HG03175 (cell line): ENCODE measurements around the gene PRRG4.
"Not testable (repeated sequence)": the region's sequence is repeated elsewhere in the genome, so short reads cannot be mapped to it uniquely, and the experiment has no call there.

Experiments used
- ATAC-seq: cut with Tn5 transposase; IDR thresholded peaks from one replicate; pipeline ENCODE4 v1.9.1; 2021; ENCODE audit warnings: mild to moderate bottlenecking, moderate library complexity; ENCODE audit not compliant: unreplicated experiment

Gene PRRG4

DNA sequence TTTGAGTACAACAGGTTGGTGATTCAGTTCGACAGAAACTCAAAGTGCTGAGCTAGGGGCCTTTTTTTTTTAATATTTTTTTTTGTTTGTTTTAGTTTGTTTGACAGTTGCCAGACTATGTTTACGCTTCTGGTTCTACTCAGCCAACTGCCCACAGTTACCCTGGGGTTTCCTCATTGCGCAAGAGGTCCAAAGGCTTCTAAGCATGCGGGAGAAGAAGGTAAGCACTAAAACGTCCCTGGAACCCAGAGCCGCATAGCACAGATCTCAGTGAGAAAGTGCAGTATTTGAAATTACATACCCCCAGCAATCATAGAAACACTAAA, 649 bp downstream of the PRRG4 start:
- ATAC-seq, result peak; percentile 9

DNA sequence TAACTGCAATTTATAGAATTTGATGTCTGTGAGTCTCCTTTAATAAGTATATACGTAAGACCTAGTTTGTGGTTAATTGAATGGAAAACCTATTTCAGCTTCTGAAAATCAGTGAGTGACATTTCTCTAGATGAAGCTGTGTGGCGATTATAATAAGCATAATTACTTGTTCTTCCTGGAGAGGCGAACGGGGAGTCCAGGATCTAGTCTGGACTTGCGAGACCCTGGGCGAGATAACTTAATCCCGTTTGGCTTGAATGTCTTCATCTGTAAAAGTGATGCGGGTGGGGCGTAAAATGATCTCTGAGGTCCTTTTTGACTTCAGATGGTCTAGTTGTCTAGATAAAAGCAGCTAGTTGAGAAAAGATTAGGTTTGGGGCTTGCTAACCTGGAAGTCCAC, 1.1 kb downstream of the PRRG4 start:
- ATAC-seq, result no peak

DNA sequence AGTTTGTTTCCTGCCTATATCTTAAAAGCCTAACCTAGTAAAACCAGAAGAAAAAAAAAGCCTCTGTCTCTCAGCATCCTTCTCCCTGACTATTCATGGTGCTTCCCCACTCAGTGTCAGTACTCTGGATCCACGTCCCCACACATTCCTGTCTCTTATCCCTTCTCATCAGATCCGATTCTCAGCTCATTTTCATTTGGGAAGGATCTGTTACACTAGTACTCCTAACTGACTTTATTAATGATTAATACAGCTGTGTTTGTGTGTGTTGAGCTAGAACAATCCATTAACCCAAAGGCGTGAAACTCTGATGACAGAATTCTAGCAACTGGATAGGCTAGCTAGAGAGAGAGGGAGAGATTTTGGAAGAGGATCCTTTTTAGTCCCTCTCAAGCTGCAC, 1.5 kb downstream of the PRRG4 start:
- no peak for ATAC-seq

DNA sequence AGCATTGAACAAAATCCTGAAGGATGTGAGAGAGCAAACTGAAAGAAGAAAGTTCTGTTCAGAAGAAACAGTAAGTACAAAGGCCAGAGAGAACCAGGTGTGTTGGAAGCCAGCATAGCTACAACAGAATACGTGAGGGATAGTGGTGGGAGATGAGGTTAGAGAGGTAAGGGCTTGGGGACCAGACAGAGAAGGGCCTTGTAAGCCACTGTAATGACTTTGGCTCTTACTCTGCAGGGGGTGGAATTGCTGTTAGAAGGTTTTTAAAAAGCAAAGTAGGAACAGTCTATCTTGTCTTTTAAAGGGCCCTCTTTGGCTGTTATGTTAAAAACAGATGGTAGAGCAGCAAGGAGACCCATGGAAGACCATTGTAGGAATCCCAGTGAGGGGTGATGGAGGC, 4.2 kb downstream of the PRRG4 start:
- ATAC-seq, result no peak

DNA sequence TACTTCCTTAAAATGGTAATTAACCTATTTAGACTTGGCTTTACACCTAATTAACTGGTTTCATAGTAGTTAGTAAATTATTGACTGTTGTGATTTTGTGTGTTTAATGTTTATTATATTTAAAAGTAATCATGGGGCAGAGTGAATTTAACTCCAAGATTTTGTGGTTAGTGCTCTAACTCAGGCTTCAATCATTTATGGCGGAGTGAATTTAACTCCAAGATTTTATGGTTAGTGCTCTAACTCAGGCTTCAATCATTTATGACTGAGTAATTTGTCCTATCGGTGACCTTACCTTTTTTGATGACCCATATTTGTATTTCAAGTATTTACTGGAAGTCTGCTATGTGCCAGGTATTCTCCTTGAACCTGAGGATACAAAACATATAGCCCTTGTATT, 7.2 kb downstream of the PRRG4 start:
- no peak for ATAC-seq

DNA sequence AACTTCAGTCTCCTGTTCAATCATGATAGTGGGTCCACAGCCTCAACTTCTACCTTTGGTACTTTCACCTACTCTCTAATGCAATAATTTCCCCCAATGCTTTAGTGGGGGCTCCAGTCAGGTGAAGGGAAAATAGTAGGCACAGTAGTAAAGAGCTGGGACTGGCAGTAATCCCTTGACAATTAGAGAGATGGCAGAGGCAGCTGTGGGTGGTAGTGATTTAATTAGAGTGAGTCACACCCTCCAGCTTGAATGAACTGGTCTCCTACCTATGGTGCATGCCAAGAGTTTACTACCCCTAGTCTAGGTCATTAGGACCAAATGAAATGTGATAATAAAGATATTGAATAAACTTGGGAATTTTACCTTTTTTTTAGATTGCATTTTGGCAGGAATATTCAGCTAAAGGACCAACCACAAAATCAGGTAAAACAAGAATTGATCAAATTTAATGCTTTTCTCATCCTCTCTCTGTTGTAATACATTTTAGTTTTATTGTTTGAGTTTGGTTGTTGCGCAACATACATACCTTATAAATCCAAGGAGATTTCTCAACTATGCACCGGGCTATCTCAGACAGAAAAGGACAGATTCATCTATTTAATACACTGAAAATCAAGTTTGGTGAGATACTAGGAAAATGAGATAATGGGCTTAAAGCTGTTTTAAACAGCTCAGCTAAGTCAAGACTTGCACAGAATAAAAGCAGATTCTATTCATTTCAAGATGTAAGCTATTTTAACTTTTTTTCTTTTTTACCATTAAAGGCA, 9.0 kb downstream of the PRRG4 start:
- ATAC-seq, result no peak

DNA sequence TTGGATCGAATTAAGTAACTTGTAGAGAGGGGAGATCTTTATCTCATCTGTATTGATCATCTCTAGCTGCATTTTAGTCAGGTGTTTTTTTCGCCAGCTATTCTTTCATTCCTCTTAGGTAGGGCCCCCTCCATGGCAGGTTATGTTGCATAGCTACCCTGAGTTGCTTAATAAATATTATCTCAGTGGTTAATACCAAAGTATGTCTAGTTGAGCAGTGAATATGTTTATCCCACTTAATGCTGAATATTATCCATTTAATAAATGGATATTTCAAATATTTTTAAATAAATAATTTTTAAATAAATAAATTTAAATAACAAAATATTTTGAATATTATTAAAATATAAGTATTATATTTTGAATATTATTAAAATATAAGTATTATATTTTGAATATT, 9.6 kb downstream of the PRRG4 start:
- no peak for ATAC-seq

DNA sequence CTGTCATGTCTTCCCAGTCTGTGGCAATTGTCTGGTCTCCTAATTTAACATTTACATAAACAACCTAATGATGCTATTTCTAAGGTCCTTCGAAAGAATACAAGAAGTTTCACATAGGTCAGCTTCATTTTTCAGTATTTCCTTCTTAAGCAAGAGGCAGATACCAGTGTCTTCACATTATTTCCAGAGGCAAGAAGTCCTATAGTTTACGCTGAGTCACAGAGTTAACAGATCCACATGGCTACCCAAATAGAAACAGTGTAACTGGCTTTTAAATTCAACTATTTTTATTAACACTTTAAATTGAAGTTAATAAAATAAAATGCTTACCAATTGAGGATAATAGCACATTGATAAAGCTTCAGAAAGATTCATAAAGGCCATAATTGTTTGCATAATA, 10.9 kb downstream of the PRRG4 start:
- no peak for ATAC-seq

DNA sequence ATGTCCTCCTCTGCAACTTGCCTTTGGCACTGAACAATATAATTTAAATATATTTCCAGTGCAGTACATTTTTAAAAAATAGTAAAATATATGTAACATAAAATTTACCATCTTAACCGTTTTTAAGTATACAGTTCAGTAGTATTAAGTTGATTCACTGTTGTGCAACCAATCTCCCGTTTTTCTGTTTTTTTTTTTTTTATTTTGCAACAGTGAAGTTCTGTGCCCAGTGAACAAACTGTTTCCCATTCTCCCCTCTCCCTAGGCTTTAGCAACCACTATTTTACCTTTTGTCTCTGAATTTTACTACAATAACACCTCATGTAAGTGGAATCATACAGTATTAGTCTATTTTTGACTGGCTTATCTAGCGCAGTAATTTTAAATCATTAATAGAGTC, 13.8 kb downstream of the PRRG4 start:
- no peak for ATAC-seq

DNA sequence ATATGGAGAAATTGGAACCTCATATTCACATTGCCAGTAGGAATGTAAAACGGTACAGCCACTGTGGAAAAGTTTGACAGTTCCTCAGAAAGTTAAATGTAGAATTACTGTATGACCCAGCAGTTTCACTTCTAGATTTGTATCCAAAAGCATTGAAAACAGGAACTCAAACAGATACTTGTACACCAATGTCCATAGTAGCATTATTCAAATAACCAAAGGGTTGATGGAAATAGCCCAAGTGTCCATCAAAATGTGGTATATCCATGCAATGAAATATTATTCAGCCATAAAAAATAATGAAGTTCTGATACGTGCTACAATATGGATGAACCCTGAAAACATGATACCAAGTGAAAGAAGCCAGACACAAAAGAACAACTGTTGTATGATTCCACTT, 17.8 kb downstream of the PRRG4 start:
- ATAC-seq, result no peak

DNA sequence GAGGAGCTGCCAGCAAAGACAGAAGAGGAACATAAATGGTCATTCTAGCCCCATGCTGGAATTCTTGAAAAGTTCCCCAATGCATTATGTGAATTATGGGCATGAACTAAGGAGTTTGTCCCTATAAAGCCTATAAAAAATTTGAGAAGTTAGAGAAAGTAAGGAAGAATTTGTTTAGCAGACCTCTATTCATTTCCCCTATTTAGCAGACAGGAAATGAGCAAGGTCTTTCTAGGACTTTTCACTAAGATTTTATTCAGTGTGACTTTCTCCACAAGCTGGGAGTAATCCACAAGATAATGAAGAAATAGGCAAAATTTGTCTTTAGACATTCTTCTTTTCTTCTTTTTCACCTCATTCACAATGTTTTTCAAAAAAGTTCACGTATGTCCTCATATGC, 20.0 kb downstream of the PRRG4 start:
- ATAC-seq, result no peak

DNA sequence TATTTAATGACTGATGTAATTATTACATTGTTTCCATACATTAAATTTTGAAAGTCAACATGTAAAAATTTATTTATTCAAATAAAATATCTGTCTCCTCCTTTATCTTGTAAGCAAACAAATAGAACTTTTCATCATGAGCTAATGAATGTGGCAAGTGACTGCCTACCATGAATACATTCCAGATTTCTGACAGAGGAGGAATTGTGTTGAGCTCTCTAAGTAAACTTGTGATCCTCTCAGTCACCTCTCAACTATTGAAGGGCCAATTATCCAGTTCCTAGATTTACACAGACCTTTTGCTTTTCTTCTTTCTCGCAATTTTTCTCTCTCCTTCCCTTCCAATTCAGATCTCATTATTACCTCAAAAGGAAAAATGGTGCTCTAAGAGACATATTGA, 21.5 kb downstream of the PRRG4 start:
- no peak for ATAC-seq

DNA sequence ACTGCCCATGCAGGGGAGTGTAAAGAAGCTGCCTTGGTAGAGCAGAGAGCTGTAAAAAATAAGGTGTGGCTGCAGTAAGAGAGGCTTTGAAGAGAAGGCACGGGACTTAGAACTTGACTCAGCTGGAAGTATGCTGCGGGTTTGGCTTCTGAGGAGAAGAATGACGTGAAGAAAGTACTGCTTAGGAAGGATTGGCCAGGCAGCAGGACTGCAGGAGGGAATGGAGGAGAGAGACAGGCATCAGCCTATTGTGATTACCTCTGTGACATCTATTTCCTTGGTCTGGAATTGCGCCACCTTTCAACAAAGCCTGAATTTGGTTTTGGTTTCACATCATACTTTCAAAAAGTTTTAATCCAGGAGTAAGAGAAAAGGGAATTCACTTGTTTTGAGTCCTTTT, 22.5 kb downstream of the PRRG4 start:
- ATAC-seq, result no peak

DNA sequence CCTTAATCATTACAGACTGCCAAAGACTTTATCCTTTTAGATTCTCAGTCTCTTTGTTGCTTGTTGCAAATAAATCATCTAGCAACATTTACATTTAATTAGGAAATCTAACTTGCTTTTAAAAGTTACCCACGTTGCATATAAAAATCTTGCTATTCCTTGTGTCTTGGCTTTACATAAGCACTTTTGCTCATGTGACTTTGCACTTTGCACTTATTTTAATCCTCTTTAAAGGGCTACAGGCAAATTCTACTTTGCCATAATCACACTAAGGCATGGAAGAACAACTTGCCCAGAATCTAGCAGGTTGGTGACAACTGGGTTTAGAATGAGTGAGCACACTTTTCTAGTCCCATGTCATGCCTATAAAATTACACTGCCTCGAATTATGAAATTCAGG, 25.9 kb downstream of the PRRG4 start:
- no peak for ATAC-seq

DNA sequence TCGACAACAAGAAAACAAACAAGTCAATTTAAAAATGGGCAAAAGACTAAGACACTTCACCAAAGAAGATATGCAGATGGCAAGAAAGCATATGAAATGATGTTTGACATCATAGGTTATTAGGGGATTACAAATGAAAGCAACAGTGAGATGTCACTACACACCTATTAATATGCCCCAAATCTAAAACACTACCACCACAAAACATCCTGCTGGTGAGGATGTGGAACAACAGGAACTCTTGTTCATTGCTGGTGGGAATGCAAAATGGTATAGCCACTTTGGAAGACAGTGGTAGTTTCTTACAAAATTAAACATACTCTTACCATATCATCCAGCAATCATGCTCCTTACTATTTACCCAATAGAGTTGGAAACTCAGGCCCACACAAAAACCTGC, 29.0 kb downstream of the PRRG4 start:
- no peak for ATAC-seq

DNA sequence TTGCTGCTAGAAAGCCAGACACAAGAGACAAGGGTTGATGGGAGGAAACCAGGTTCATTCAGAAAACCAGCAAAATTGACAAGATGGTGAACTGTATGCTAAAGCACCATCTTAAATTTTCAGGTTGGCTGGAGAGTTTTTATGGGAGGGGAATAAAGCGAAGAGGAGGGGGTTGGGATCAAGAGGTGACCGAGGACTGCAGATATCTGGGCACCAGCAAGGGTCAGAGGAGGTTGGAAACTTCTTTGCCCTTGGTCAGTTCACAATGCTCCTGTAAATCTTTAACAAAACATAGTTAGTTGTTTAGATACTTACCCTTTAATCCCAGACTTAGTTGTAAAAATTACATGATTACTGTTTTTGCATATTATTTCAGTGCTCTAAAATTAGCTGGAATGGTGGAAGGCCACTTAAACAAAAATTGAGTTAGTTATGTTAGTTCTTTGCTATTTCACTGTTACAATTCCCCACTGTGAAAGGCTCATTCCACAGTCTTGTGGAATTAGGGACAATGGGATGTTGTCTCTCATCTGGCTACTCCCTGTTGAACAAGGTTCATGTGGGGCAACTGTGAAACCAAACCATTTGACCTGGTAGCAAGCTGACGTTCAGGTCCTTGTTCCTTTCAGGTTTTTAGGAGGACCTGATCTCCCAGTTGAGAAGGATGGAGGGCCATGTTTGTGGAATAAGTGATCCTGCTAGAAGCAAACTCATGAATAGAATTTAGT, 32.3 kb downstream of the PRRG4 start:
- no peak for ATAC-seq

DNA sequence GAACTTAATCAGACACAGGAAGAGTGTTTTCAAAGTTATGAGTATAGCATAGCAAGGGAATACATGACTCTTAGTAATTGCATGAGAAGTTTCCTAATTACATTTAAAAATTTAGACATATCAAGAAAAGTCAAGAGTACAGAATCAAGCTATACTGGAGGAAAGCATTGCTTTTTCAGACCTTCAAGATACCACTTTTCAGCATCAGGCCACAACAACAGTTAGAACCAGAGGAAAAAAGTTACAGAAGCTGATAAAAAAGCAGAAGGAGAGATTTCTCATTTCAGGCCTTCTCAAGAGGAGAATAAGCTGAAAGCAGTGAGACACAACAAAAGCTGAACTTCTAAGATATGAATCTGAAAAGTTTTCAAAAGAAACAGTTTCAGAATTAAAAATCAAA, 34.8 kb downstream of the PRRG4 start:
- ATAC-seq, result no peak

DNA sequence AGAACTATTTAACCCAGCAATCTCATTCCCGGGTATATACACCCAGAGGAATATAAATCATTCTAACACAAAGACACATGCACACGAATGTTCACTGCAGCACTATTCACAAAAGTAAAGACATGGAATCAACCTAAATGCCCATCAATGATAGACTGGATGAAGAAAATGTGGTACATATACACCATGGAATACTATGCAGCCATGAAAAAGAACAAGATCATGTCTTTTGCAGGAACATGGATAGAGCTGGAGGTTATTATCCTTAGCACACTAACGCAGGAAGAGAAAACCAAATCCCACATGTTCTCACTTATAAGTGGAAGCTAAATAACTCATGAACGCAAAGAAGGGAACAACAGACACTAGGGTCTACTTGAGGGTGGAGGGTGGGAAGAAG, 39.0 kb downstream of the PRRG4 start:
- ATAC-seq, result not testable (repeated sequence)

DNA sequence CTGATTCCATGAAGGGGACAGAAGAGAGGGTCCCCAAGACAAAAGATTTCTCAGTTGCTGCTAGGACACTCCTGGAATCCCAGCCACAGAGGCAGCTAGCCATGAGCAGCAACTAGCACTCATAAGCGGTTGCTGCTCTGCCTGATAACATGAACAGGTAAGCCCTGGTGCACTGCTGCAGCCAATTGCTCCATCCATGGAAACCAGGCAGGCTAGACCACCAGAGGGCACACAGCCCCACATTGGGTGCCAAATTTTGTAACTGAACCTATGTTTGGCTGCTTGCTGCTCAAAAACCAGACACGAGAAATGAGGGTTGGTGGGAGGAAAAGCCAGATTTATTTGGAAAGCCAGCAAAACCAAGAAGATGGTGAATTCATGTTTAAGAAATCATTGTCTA, 40.9 kb downstream of the PRRG4 start:
- ATAC-seq, result no peak

DNA sequence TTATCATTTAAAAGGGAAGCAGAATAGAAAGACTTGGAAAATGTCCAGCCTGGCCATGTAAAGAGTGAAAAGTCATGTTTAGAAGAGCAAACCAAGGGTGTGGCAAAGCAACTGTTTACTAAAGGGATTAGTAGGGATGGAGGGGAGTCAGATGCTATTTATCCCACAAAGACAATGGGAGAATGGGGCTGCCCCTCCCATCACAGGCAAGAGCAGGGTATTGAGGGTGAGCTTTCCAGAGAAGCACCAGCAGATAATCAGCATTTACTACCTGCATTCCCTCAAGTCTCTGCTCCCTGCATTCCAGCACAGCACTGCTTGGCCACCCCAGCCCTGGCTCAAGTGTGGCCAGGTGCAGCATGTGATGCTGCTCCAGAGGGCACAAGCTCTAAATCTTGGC, 44.4 kb downstream of the PRRG4 start:
- no peak for ATAC-seq

DNA sequence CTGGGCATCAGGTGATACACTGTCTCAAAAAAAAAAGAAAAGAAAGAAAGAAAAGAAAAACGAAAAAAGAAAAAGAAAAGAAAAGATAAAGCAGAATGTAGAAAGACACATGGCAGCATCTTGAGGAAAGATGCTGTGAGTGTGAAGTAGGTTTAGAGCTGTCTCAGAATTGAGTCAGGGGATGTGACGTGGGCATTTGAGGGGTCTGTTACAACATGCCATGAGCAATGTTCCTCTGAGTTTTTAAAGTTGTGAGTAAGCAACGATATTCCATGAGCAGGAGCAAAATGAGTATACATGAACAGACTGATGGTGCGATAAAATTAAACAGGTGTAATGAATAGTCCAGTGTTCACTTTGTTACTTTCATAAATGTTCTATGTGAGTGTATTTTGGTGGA, 51.6 kb downstream of the PRRG4 start:
- ATAC-seq, result no peak

DNA sequence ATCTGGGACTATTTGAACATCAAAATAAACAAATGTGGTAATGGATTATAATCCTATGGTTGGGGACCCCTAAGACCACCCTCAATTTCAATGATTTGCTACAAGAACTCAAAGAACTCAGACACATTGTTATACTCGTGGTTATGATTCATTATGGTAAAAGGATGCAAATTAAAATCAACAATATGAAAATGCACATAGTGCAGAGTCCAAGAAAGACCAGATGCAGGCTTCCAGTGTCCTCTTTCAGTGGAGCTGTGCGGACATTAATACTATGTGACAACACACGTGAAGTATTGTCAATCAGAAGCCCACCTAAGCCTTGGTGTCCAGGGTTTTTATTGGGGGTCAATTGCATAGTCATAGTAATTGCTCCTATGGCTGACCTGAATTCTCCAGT, 53.7 kb downstream of the PRRG4 start:
- no peak for ATAC-seq

DNA sequence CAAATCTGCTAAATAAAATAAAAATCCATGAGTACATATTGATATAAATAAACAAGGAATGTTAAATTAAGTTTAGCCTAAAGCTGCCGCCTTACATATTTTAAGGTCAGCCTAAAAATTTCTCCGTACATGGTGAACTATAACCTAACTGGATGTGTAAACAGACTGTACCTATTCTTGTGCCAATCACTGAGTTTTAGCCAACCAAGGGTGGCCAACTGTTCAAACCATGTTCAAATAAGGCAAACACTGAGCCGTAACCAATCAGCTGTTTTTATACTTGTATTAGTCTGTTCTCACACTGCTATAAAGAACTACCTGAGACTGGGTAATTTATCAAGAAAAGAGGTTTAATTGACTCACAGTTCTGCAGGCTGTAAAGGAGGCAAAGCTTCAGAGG, 54.3 kb downstream of the PRRG4 start:
- ATAC-seq, result no peak
